DOHH2 (cell line): Measurements from ENCODE around the gene CAMSAP3.

Experiments
- H3F3A ChIP-seq: fragments of 200-600 bp; sonication (generic), shearing (Covaris generic); 2 replicates; pipeline ENCODE4 v1.6.0; 2016; ENCODE audit warnings: antibody characterized with exemption, mild to moderate bottlenecking; ENCODE audit not compliant: control insufficient read depth, insufficient read depth
- H3K27ac ChIP-seq: fragments of 200-600 bp; sonication (generic); 2 replicates; pipeline ENCODE4 v1.5.1; 2014; ENCODE audit warnings: low read depth, mild to moderate bottlenecking, low read length, moderate library complexity
- H3K27me3 ChIP-seq: fragments of 200-600 bp; sonication (generic); 2 replicates; pipeline ENCODE4 v1.6.1; 2014; ENCODE audit warnings: mild to moderate bottlenecking, low read length, mixed read lengths; ENCODE audit not compliant: control insufficient read depth
- H3K36me3 ChIP-seq: fragments of 200-600 bp; sonication (generic); 2 replicates; pipeline ENCODE4 v1.6.1; 2014; ENCODE audit warnings: mild to moderate bottlenecking, low read length, moderate library complexity, mixed read lengths; ENCODE audit not compliant: control insufficient read depth
- H3K4me1 ChIP-seq: fragments of 200-600 bp; sonication (generic); 2 replicates; pipeline ENCODE4 v1.6.1; 2014; ENCODE audit warnings: mild to moderate bottlenecking, low read length, mixed read lengths; ENCODE audit not compliant: control insufficient read depth
- H3K4me2 ChIP-seq: fragments of 200-600 bp; sonication (generic); 2 replicates; pipeline ENCODE4 v1.6.0; 2014; ENCODE audit warnings: mild to moderate bottlenecking, low read length, moderate library complexity
- H3K4me3 ChIP-seq: fragments of 200-600 bp; sonication (generic); 2 replicates; pipeline ENCODE4 v1.5.1; 2014; ENCODE audit warnings: mild to moderate bottlenecking, low read length, mixed read lengths
- H3K79me2 ChIP-seq: fragments of 200-600 bp; sonication (generic); 2 replicates; pipeline ENCODE4 v1.6.1; 2014; ENCODE audit warnings: mild to moderate bottlenecking, low read length, mixed read lengths; ENCODE audit not compliant: control insufficient read depth
- H3K9me2 ChIP-seq: fragments of 200-600 bp; sonication (generic); replicated peaks from 2 replicates; pipeline ENCODE4 v1.6.1; 2014; ENCODE audit warnings: mild to moderate bottlenecking, low read length, mixed read lengths; ENCODE audit not compliant: control insufficient read depth
- H3K9me3 ChIP-seq: fragments of 200-600 bp; sonication (generic); 2 replicates; pipeline ENCODE4 v1.6.1; 2014; ENCODE audit warnings: antibody characterized with exemption, low read length, mixed read lengths; ENCODE audit not compliant: control insufficient read depth, insufficient read depth
- H4K20me1 ChIP-seq: fragments of 200-600 bp; sonication (generic); 2 replicates; pipeline ENCODE4 v1.6.0; 2014; ENCODE audit warnings: low read depth, mild to moderate bottlenecking, antibody characterized with exemption, low read length, moderate library complexity; ENCODE audit not compliant: control insufficient read depth, insufficient read depth
- CTCF ChIP-seq: fragments of 200-600 bp; sonication (generic); IDR thresholded peaks from one replicate; pipeline ENCODE4 v1.5.1; 2014; ENCODE audit warnings: antibody characterized with exemption, mild to moderate bottlenecking, low read depth, low read length; ENCODE audit not compliant: poor library complexity, severe bottlenecking
- EZH2phosphoT487 ChIP-seq: fragments of 200-600 bp; sonication (generic); IDR thresholded peaks from 2 replicates; pipeline ENCODE4 v1.6.1; 2017; ENCODE audit warnings: borderline replicate concordance, mild to moderate bottlenecking, antibody characterized with exemption, low read length, moderate library complexity, mixed read lengths

CAMSAP3 gene

GRCh38 chr19:7644550-7644877, 48.9 kb downstream of the CAMSAP3 start:
- Histone ChIP-seq H3F3A (peaks cover 9% of the 10 kb centered on the region; the same call in 1 of the 2 replicates), H3K27me3 (no peaks in the 10 kb centered on the region), H3K4me2 (no peak overlapping the region), H3K4me3 (no peak overlapping the region), H4K20me1 (no peaks in the 10 kb centered on the region), H3K27ac (no peak overlapping the region), H3K79me2 (no peaks in the 10 kb centered on the region), H3K4me1 (peaks cover 36% of the 10 kb centered on the region), H3K36me3 (peaks cover 13% of the 10 kb centered on the region; the same call in 1 of the 2 replicates), H3K9me2 (no peaks in the 10 kb centered on the region), H3K9me3 (peaks cover 5% of the 10 kb centered on the region; the same call in 1 of the 2 replicates)
- TF ChIP-seq CTCF (no peak), EZH2phosphoT487 (no peak)

- Histone ChIP-seq H3K79me2 (no peaks in the 10 kb centered on the region), H3K36me3 (peaks cover 7% of the 10 kb centered on the region; the same call in 1 of the 2 replicates), H3K27ac (no peak overlapping the region), H3F3A (0 out of 2 replicates have a peak, but pooled peaks cover 3% of the 10 kb centered on the region), H3K9me3 (no peaks in the 10 kb centered on the region; the same call in 1 of the 2 replicates), H3K4me2 (no peak overlapping the region; the same call in 1 of the 2 replicates), H3K9me2 (no peaks in the 10 kb centered on the region), H3K4me3 (no peak overlapping the region), H3K27me3 (no peaks in the 10 kb centered on the region), H3K4me1 (peaks cover 38% of the 10 kb centered on the region), H4K20me1 (no peaks in the 10 kb centered on the region)
- no peak for TF ChIP-seq EZH2phosphoT487
- no peak for TF ChIP-seq CTCF
Observed at GRCh38 chr19:7645163-7645562, 49.5 kb downstream of the CAMSAP3 start.

GRCh38 chr19:7645656-7646425, 50.2 kb downstream of the CAMSAP3 start:
- Histone ChIP-seq H3K79me2 (no peaks in the 10 kb centered on the region), H3K4me1 (peaks cover 40% of the 10 kb centered on the region), H3K4me3 (no peak overlapping the region), H3K9me3 (no peaks in the 10 kb centered on the region), H3K4me2 (no peak overlapping the region; the same call in 1 of the 2 replicates), H3K27me3 (no peaks in the 10 kb centered on the region), H3K27ac (0 out of 2 replicates have a peak overlapping the region, but pooled peaks have one; percentile 12), H4K20me1 (no peaks in the 10 kb centered on the region), H3F3A (0 out of 2 replicates have a peak, but pooled peaks cover 3% of the 10 kb centered on the region), H3K36me3 (peaks cover 3% of the 10 kb centered on the region; the same call in 1 of the 2 replicates), H3K9me2 (no peaks in the 10 kb centered on the region)
- TF ChIP-seq CTCF (no peak), EZH2phosphoT487 (no peak)
